Stimulated activated CD4-positive, alpha-beta T cell treated with anti-CD3 and anti-CD28 coated beads, Interleukin-1b, Interleukin-23, amount 100 ng/mL, for 1 hour (primary cell): ENCODE data around the gene CLMP.
"Not testable (repeated sequence)": the region's sequence is repeated elsewhere in the genome, so short reads cannot be mapped to it uniquely, and the experiment has no call there.

Experiments
- DNase-seq, 2 donors: peaks; one replicate each; pipeline ENCODE4 v3.0.0-alpha.2; 2020; ENCODE audit warnings: low read depth in 2 of 2

The CLMP gene

DNA sequence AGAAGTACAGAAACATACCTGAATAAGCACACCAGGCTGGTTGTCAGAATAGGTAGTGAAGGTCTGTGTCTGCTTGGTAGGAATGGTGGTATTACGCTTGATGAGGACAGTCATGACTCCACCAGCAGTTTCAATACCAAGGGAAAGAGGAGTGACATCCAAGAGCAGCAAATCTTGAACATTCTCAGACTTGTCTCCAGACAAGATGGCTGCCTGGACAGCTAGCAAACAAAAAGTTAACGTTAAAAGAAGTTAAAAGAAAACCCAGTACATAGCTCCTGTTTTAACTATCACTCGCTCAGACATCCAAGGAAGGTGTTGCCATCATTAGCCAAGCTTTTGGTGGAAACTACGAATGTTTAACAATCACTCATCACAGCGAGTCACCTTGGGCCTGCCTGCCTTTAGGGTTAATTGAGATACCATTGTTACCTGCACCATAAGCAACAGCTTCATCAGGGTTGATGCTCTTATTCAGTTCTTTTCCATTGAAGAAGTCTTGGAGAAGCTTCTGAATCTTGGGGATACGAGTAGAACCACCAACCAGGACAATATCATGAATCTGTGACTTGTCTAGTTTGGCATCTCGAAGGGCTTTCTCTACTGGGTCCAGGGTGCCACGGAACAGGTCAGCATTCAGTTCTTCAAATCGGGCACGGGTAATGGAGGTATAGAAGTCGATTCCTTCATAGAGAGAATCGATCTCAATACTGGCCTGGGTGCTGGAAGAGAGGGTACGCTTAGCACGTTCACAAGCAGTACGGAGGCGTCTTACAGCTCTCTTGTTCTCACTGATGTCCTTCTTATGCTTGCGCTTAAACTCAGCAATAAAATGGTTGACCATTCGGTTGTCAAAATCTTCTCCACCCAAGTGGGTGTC is 135.8 kb downstream of the CLMP start:
- not testable (repeated sequence) for DNase-seq

DNA sequence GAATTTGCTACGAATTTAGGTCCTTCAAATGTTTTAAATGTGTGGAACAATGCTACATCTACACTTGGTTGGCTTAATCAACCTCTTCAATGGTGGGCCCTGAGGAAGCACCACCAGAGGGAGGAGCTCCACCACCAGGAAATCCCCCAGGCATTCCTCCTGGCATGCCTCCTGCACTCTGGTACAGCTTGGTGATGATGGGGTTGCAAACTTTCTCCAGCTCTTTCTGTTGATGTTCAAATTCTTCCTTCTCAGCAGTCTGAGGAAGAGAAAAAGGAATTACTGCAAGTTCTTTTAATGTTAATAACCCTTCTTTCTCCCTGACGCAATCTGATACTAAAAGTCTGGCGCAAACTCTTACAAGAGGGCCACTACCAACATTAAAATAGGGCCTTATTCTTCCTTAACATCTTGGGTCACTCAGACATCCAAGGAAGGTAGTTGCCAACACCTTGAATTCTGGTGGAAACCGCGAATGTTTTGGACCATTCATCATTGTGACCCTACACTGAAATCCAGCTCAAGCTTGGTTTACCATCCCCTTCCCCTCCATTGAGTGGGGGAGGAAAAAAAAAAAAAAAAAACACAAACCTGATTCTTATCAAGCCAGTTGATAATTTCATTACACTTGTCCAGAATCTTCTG is 137.3 kb downstream of the CLMP start:
- DNase-seq, result no peak

DNA sequence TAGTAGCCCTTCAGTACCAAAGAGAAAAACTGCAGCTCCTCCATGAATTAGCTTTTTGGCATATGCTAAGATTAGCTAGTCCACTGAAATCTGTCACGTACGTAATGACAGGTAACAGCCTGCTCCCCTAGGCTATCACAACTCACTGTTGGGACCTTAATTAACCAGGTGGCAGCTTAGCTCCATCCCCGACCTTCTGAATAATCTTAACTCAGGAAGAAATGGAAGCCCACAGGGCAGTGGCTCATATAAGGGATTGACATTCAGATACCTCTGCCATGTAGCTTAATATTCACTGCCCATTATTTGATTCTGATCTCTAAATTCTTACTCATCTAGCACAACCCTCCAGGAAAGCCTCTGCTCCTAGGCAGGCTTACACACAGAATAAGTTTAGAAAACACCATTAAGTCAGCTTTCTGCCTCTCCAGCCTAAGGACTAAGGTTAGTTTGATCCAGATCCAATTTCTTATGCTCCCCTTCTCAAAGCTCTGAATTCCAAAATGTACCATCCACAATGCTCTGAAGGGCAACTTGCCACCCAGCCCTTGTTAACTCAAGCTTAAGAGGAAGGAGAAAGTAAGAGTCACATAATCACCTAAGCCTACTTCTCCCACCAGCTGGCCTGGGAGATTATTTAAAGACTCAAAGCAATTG is 138.1 kb downstream of the CLMP start:
- no peak for DNase-seq

DNA sequence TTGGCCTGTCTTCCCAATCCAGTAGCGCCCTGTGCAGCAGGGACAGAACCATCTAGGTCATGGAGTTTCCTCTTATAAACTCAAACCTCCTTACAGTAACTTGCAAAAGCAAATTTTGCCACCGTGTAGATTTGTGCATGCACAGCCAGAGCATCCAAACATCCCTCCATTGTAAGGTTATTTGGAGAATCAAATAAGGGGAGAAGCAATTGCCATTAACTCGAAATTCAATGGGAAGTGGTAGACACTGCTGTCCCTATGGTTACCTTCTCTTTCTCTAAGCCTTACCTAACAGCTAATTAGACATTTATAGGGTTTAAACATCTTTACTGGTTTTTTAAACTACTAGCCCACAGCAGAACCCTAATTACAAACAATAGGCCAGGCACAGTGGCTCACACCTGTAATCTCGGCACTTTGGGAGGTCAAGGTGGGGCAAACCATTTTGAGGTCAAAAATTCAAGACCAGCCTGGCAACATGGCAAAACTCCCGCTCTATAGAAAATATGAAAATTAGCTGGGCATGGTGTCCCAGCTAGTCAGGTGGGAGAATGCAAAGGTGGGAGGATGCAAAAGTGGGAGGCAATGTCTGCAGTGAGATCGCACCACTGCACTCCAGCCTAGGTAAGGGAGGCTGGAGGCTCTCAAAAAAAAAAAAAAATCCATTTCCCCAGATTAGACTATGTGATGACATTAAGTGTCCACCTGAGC is 139.7 kb downstream of the CLMP start:
- DNase-seq, result no peak

DNA sequence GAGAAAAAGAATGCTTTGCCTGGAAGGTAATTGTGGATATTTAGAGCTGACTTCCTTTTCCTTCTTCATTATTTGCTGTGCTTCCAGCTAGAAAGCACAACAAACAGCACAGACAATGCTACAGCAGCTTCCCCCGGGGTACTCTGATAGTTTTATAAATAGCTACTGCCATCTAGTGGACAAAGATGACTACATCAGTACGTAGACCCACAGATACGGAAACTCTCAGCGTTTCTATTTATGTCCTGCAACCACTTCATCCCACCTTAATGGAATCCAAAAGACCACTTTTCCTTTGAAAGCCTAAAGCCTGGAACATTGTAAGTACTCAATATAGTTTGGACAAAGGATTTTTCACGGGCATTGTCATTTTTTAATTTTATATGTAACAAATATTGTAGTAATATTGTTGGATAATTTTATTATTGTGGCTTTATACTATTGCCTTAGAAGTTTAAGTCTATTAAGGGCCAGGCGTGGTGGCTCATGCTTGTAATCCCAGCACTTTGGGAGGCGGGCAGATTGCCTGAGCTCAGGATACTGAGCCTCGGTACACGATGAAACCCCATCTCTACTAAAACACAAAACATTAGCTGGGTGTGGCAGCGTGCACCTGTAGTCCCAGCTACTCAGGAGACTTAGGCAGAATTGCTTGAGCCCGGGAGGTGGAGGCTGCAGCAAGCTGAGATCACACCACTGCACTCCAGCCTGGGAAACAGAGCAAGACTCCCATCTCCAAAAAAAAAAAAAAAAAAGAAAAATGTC is 140.6 kb downstream of the CLMP start:
- no peak for DNase-seq

DNA sequence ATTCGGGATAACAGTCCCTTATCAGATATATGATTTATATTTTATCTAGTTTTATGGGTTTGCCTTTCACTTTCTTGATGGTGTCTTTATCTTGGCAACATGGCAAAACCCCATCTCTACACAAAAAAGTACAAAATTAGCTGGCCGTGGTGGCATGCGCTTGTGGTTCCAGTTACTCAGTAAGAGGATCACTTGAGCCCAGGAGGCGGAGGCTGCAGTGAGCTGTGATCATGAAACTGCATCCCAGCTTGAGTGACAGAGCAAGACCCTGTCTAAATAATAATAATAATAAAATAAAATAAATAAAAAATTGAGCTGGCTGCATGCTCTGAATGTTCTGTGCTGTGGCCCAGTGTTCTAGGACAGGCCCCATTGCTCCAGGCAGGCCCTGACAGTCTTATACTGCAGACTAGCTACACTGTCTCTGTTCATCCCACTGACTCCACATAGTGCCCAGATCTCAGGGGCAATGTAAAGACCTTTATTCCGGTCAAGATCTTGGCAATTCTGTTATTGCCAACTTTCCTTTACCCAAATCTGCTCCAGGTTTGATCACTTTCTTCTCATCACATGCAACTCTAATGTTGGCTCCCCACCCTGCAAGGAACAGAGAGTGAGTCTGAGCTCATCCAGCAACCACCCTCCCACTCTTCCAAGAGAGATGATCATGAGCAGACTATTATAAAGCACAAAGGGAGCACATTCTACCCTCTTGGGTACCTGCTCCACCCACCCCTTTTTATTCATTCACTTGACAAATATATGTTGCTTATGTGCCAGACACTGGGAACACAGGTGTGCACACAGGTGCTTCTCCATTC is 141.9 kb downstream of the CLMP start:
- no peak for DNase-seq

DNA sequence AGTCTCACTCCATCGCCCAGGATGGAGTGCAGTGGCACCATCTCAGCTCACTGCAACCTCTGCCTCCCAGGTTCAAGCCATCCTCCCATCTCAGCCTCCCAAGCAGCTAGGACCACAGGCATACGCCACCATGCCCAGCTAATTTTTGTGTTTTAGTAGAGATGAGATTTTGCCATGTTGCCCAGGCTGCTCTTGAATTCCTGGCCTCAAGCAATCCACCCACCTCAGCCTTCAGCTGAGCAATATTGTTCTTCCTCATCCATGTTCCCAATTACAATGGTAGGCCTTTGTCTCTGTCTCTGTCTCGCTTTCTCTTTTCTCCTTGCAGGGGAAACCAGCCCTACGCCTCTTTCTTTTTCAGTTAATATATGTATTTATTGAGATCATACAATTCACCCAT is 143.4 kb downstream of the CLMP start:
- no peak for DNase-seq

DNA sequence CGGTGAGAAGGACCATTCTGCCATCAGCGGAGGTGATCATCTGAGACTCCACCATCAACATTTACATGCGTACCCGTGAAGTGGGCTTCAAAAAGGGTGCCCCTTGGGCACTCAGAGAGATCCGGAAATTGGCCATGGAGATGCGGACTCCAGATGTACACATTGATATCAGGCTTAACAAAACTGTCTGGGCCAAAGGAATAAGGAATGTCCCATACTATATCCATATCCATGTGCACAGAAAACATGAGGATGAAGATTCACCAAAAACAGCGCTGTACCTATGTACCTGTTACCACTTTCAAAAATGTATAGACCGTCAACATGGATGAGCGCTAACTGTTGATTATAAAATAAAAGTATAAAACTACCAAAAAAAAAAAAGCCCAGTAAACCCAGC is 143.9 kb downstream of the CLMP start:
- DNase-seq, result no peak

DNA sequence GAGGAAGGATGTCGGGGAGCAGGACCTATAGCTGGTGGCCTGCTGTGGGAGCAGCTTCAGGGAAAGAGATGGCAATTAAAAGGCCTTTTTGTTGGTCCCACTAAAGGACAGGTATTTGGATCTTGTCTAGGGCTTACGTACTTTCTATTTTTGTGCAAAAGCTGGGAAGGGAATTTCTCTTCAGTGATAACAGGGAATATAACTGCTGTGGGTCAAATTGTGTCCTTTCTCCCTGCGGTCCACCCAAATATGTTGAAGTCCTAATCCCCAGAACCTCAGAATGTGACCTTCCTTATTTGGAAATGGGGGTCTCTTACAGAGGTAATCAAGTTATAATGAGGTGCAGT is 147.1 kb downstream of the CLMP start:
- DNase-seq, result no peak

DNA sequence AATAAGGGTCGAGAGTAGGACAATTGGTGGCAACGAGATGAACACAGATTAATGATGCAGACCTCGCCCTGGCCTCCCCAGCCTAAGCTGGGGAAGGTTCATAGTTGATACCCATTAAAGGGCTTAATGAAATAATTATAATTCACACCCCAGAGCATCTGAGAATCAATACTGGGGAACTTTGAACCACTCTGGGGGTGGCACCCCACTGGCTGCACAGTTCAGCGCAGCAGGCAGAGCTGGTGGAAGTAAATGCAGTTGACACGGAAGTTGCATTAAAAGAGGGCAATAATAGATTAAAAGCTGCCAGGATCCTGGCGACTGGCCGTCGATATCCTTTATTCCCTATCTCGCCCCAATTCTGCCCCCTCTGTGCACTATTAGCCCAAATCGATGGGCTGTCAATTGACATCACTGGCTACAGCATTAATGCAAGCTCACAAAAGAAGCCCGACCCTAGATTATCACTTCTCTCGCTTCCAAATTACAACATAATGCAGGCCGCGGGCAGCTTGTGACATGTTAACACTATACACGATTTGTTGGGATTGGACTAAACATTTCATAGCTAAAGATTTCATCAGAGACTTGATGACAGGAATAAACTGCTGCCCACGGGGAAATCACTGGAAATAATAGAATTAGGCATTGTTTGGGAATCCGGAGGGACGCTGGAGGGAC is 147.6 kb downstream of the CLMP start:
- DNase-seq, result no peak

DNA sequence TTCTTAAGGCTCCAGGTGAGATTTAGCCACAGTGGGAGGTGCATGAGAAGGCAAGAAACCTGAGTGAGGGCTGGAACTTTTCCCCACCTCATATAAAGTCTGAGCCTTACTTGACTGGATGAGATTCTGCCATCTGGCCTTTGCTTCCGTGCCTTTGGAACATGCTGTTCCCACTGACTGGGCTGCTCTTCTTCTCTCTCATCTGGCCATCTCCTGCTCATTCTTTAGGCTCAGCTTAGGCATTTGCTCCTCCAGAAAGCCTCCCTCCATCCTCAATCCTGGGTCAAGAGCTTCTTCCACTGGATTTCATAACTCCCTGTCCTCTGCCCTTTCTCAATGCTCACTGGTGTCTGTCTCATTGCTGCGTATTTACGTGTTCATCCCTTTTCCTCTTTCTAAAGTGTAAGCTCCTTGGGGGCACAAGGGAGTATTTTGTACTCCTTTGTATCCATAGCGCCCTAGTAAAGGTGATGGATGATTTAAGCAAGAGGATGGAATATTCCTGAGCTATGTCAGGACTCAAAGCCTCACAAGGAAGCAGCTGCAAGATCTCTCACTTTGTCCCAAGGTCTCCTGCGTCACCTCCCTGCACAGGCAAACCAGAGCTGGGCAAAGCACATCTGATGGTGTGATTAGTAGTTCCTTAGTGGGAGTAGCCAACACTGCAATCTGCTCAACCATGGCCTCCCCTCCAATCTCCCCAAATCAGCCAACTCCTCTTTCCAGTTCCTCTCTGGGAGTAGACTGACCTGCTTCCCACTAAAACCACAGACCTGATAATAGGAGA is 148.4 kb downstream of the CLMP start:
- no peak for DNase-seq

DNA sequence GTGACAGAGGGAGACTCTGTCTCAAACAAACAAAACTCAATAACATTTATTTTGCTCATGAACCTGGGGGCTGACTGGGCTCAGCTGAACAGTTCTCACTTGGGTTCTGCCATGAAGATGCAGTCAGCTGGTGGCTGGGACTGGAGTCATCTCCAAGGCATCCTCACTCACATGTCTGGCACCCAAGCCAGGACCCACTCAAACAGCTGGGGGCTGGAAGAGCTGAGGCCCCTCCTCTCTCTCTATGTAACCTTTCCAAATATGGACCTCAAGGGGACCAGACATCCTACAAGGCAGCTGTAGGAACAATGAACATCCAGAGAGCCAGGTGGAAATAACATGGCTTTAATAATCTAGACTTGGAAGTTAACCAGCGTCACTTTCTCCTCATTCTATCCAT is 149.9 kb downstream of the CLMP start:
- no peak for DNase-seq

DNA sequence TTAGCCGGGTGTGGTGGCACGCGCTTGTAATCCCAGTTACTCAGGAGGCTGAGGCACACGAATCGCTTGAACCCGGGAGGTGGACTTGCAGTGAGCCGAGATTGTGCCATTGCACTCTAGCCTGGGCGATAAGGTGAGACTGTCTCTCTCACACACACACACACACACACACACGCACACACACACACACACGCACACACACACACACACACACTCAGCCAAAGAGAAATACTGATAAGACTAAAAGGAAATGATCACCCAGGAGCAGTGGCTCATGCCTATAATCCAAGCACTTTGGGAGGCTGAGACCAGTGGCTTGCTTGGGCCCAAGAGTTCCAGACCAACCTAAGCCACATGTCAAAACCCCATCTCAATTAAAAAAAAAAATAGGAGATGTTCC is 153.9 kb downstream of the CLMP start:
- no peak for DNase-seq

DNA sequence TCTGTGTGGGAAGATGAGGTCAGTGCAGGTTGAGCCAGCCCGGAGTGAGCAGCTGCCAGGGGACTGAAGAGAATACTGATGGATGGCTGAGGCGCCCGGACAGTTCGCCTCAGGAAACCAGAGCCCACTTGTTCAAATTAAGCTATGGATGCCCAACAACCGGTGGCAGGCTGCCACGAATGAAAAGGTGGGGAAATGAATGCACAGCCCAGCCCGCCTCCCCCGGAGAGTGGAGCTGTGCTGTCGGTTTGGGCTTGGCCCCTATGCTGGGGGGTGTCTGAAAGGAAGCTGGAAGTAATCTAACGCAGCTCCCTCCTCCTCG is 155.0 kb downstream of the CLMP start:
- no peak for DNase-seq

DNA sequence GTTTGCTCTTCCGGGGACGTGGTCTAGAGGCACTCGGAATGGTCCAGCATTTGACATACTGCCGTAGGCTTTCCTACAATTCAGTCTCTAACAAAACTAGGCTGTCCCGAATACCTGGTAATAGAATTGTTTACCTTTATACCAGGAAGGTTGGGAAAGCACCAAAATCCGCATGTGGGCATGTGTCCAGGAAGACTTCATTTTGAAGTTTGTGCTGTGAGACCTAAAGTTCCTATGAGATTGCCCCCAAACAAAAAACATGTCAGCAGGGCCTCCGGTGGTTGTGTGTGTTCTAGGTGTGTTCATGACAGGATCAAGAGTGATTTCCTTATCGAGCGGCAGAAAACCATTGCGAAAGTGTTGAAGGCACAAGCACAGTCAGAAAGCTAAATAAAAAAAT is 159.2 kb downstream of the CLMP start:
- no peak for DNase-seq

DNA sequence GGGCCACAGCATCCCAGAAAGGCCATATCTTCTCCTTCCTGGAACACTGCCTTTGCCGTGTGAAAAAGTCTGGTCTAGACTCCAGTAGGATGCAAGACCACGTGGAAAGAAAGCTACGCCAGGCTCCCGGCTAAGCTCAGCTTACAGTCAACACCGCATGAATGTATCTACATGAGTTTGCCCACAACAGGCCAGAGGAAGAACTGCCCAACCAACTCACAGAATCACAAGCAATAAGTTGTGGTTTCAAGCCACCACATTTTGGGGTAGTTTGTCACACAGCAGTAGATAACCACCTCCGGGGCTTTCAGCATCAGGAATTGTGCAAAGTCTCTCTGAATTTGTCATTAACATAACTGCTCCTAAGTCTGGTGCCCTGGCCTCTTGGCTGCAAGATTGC is 160.5 kb downstream of the CLMP start:
- DNase-seq, result no peak

DNA sequence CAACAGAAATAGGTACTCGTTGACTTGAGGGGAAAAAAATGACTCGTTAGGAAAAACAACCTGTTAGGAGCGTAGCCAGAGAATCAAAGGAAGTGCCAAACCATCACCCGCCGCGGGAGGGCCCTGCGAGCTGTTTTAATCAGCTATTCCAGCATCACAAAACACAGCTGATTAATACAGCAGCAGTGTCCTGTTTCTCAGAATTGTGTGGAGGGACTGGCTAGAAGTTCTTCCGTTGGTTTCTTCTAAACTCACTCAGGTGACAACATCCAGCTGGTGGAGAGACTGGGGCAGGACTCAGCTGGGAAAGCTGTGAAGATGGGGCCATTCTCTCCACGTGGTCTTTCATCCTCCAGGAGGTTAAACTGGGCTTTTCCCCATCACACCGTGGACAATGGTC is 161.2 kb downstream of the CLMP start:
- DNase-seq, result no peak

DNA sequence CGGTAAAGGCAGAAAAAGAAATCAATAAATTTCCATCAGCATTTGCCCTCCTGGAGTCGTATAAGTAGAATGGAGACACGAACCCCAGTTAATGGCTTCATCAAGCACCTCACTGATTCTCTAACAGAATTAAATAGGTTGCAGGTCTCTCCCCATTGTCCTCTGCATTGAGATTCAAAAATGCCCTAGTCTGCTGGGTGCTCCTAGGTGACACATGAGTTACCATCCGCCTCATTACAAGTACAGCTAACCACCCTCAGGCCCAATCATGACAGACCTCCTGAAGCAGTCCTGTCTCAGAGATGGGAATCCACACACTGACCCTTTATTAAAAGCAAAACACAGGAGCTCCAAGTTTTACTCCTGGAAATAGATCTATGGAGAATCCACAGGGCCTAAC is 164.5 kb downstream of the CLMP start:
- no peak for DNase-seq

DNA sequence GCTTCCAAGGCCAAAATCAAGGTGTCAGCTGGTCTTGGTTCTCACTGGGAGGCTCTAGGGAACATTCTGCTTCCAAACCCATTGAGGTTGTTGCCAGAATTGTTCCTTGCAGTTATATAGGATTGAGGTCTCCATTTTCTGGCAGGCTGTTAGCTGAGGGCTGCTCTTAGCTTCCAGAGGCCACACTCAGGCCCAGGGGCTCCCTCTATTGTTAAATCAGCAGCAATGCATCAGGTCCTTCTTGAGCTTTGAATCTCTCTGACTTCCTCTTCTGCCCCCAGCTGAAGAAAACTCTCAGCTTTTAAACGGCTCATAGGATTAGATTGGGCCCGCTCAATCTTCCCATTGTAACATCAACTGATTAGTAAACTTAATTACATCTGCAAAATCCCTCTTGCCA is 174.1 kb downstream of the CLMP start:
- no peak for DNase-seq
